Stimulated activated CD4-positive, alpha-beta T cell treated with anti-CD3 and anti-CD28 coated beads, Interleukin-15, amount 100 ng/mL, for 24 hours (primary cell): ENCODE results near the gene ERBB4.
"Not testable (repeated sequence)": the region's sequence is repeated elsewhere in the genome, so short reads cannot be mapped to it uniquely, and the experiment has no call there.

Source experiments
- DNase-seq: peaks from one replicate; pipeline ENCODE4 v3.0.0-alpha.2; 2020

Gene ERBB4

GRCh38 chr2:212284166-212284565 lies 254.4 kb downstream of the ERBB4 start:
- DNase-seq = no peak

GRCh38 chr2:212282671-212283261 lies 255.8 kb downstream of the ERBB4 start:
- DNase-seq = no peak

GRCh38 chr2:212276813-212277212 lies 261.8 kb downstream of the ERBB4 start:
- no peak for DNase-seq

- no peak for DNase-seq
These were observed 264.4 kb downstream of the ERBB4 start for GRCh38 chr2:212274215-212274614.

GRCh38 chr2:212271583-212271982 lies 267.0 kb downstream of the ERBB4 start:
- no peak for DNase-seq

- DNase-seq = no peak
These were observed 269.6 kb downstream of the ERBB4 start for GRCh38 chr2:212269005-212269404.

GRCh38 chr2:212266297-212266696 lies 272.3 kb downstream of the ERBB4 start:
- DNase-seq = no peak

GRCh38 chr2:212265777-212266176 lies 272.8 kb downstream of the ERBB4 start:
- DNase-seq = no peak

- no peak for DNase-seq
These were observed 274.4 kb downstream of the ERBB4 start for GRCh38 chr2:212264187-212264586.

GRCh38 chr2:212259226-212259625 lies 279.4 kb downstream of the ERBB4 start:
- DNase-seq = no peak

GRCh38 chr2:212254339-212254738 lies 284.3 kb downstream of the ERBB4 start:
- no peak for DNase-seq

- no peak for DNase-seq
These were observed 289.2 kb downstream of the ERBB4 start for GRCh38 chr2:212249451-212249850.

- DNase-seq = no peak
These were observed 292.7 kb downstream of the ERBB4 start for GRCh38 chr2:212245880-212246279.

GRCh38 chr2:212242724-212243123 lies 295.9 kb downstream of the ERBB4 start:
- no peak for DNase-seq

- not testable (repeated sequence) for DNase-seq
These were observed 300.4 kb downstream of the ERBB4 start for GRCh38 chr2:212238152-212238551.

GRCh38 chr2:212237350-212238095 lies 301.1 kb downstream of the ERBB4 start:
- DNase-seq = no peak

- no peak for DNase-seq
These were observed 309.8 kb downstream of the ERBB4 start for GRCh38 chr2:212228743-212229171.

- DNase-seq = no peak
These were observed 310.8 kb downstream of the ERBB4 start for GRCh38 chr2:212227755-212228154.

- DNase-seq = no peak
These were observed 312.5 kb downstream of the ERBB4 start for GRCh38 chr2:212226114-212226513.

GRCh38 chr2:212223696-212224095 lies 314.9 kb downstream of the ERBB4 start:
- no peak for DNase-seq

- DNase-seq = no peak
These were observed 325.4 kb downstream of the ERBB4 start for GRCh38 chr2:212213191-212213590.

GRCh38 chr2:212208467-212208866 lies 330.1 kb downstream of the ERBB4 start:
- DNase-seq = no peak

GRCh38 chr2:212197776-212198175 lies 340.8 kb downstream of the ERBB4 start:
- DNase-seq = no peak

- no peak for DNase-seq
These were observed 343.0 kb downstream of the ERBB4 start for GRCh38 chr2:212195626-212196025.

- no peak for DNase-seq
These were observed 344.2 kb downstream of the ERBB4 start for GRCh38 chr2:212194396-212194795.
